H9 (cell line): ENCODE measurements around the gene THSD4. TPM values are rescaled to one million over a fixed set of nuclear protein-coding genes. Genes with fewer than 3 reads are reported as not detected.

Experiments
- DNase-seq: peaks from one replicate; pipeline ENCODE4 v3.0.0-alpha.2; 2017
- H2AFZ ChIP-seq: one replicate; pipeline ENCODE4 v1.6.1; 2013; ENCODE audit warnings: mild to moderate bottlenecking, low read length, control low read depth, moderate library complexity
- H2AK5ac ChIP-seq: 2 replicates; pipeline ENCODE4 v1.6.1; 2013; ENCODE audit warnings: low read length, control low read depth, mixed read lengths; ENCODE audit not compliant: insufficient read length
- H2BK120ac ChIP-seq: one replicate; pipeline ENCODE4 v1.6.1; 2013; ENCODE audit warnings: low read depth, mild to moderate bottlenecking, low read length, control low read depth, inconsistent platforms; ENCODE audit not compliant: poor library complexity, severe bottlenecking
- H2BK12ac ChIP-seq: 2 replicates; pipeline ENCODE4 v1.6.1; 2013; ENCODE audit warnings: low read length, control low read depth, mixed read lengths, low read depth; ENCODE audit not compliant: insufficient read length
- H2BK15ac ChIP-seq: 2 replicates; pipeline ENCODE4 v1.6.1; 2013; ENCODE audit warnings: low read depth, low read length, control low read depth
- H2BK20ac ChIP-seq: one replicate; pipeline ENCODE4 v1.6.1; 2013; ENCODE audit warnings: low read depth, mild to moderate bottlenecking, low read length, control low read depth, inconsistent platforms; ENCODE audit not compliant: poor library complexity, severe bottlenecking
- H2BK5ac ChIP-seq: 2 replicates; pipeline ENCODE4 v1.6.1; 2013; ENCODE audit warnings: low read length, control low read depth, mixed read lengths; ENCODE audit not compliant: insufficient read length
- H3K14ac ChIP-seq: 2 replicates; pipeline ENCODE4 v1.6.1; 2013; ENCODE audit warnings: low read length, control low read depth; ENCODE audit not compliant: insufficient read depth
- H3K18ac ChIP-seq: 2 replicates; pipeline ENCODE4 v1.6.1; 2013; ENCODE audit warnings: low read depth, mild to moderate bottlenecking, mixed read lengths, low read length, control low read depth; ENCODE audit not compliant: insufficient read length
- H3K23ac ChIP-seq: 2 replicates; pipeline ENCODE4 v1.6.1; 2013; ENCODE audit warnings: low read length, control low read depth, mixed read lengths, low read depth; ENCODE audit not compliant: insufficient read length
- H3K23me2 ChIP-seq: 2 replicates; pipeline ENCODE4 v1.6.1; 2013; ENCODE audit warnings: low read depth, mild to moderate bottlenecking, mixed read lengths, low read length, control low read depth; ENCODE audit not compliant: insufficient read length, poor library complexity, severe bottlenecking
- H3K27ac ChIP-seq: 2 replicates; pipeline ENCODE4 v1.5.1; 2013; ENCODE audit warnings: low read length, control low read depth, mixed read lengths, low read depth; ENCODE audit not compliant: insufficient read length
- H3K27me3 ChIP-seq: 2 replicates; pipeline ENCODE4 v1.6.1; 2013; ENCODE audit warnings: low read length, control low read depth, inconsistent platforms; ENCODE audit not compliant: insufficient read depth
- H3K4ac ChIP-seq: 2 replicates; pipeline ENCODE4 v1.6.1; 2013; ENCODE audit warnings: low read depth, mild to moderate bottlenecking, control low read depth, inconsistent platforms, low read length, moderate library complexity
- H3K4me1 ChIP-seq: 2 replicates; pipeline ENCODE4 v1.6.1; 2013; ENCODE audit warnings: low read length, control low read depth, inconsistent platforms; ENCODE audit not compliant: insufficient read depth
- H3K4me2 ChIP-seq: 2 replicates; pipeline ENCODE4 v1.6.1; 2013; ENCODE audit warnings: low read length, control low read depth, mixed read lengths; ENCODE audit not compliant: insufficient read length, insufficient read depth
- H3K56ac ChIP-seq: 2 replicates; pipeline ENCODE4 v1.6.1; 2013; ENCODE audit warnings: low read depth, mild to moderate bottlenecking, mixed read lengths, low read length, control low read depth; ENCODE audit not compliant: insufficient read length
- H3K79me1 ChIP-seq: 2 replicates; pipeline ENCODE4 v1.6.1; 2013; ENCODE audit warnings: low read depth, mild to moderate bottlenecking, moderate library complexity, low read length, control low read depth, inconsistent platforms; ENCODE audit not compliant: insufficient read depth, poor library complexity, severe bottlenecking
- H3K79me2 ChIP-seq: 2 replicates; pipeline ENCODE4 v1.6.1; 2013; ENCODE audit warnings: low read length, control low read depth, inconsistent platforms; ENCODE audit not compliant: insufficient read depth
- H3K9ac ChIP-seq: 2 replicates; pipeline ENCODE4 v1.6.1; 2013; ENCODE audit warnings: low read length, control low read depth, mixed read lengths; ENCODE audit not compliant: insufficient read length; ENCODE audit errors: extremely low read depth
- H3K9me3 ChIP-seq: one replicate; pipeline ENCODE4 v1.6.1; 2013; ENCODE audit warnings: low read depth, low read length, inconsistent platforms; ENCODE audit not compliant: control insufficient read depth
- H3T11ph ChIP-seq: one replicate; pipeline ENCODE4 v1.6.1; 2013; ENCODE audit warnings: mild to moderate bottlenecking, low read length, control low read depth, inconsistent platforms
- H4K20me1 ChIP-seq: one replicate; pipeline ENCODE4 v1.6.1; 2013; ENCODE audit not compliant: control insufficient read depth, insufficient read length, insufficient read depth
- H4K5ac ChIP-seq: 2 replicates; pipeline ENCODE4 v1.6.1; 2013; ENCODE audit warnings: low read depth, mild to moderate bottlenecking, mixed read lengths, low read length, control low read depth; ENCODE audit not compliant: insufficient read length
- H4K8ac ChIP-seq: replicated peaks from 2 replicates; pipeline ENCODE4 v1.6.1; 2013; ENCODE audit warnings: low read length, control low read depth, mixed read lengths, low read depth; ENCODE audit not compliant: insufficient read length
- H4K91ac ChIP-seq: 2 replicates; pipeline ENCODE4 v1.6.1; 2013; ENCODE audit warnings: low read depth, mild to moderate bottlenecking, moderate library complexity, mixed read lengths, low read length, control low read depth; ENCODE audit not compliant: insufficient read length
- H3K27ac Mint-ChIP-seq, 3 experiments: 2 replicates in 2 of 3; 3 replicates in 1 of 3; pipeline ENCODE4 v1.8.0; 2020 to 2021; ENCODE audit warnings: mixed read lengths in 3 of 3, mild to moderate bottlenecking in 1 of 3, moderate library complexity in 1 of 3
- H3K27me3 Mint-ChIP-seq: 2 replicates; pipeline ENCODE4 v1.8.0; 2021; ENCODE audit warnings: low read depth, mild to moderate bottlenecking, moderate library complexity, mixed read lengths
- H3K36me3 Mint-ChIP-seq, 3 experiments: 2 replicates in 2 of 3; 3 replicates in 1 of 3; pipeline ENCODE4 v1.8.0; 2020 to 2021; ENCODE audit warnings: low read depth in 3 of 3, mixed read lengths in 3 of 3; ENCODE audit not compliant: insufficient read depth in 1 of 3
- H3K4me1 Mint-ChIP-seq, 2 experiments: 2 replicates each; pipeline ENCODE4 v1.8.0; 2020; ENCODE audit warnings: mixed read lengths in 2 of 2
- H3K4me3 Mint-ChIP-seq, 2 experiments: 2 replicates in 1 of 2; 3 replicates in 1 of 2; pipeline ENCODE4 v1.8.0; 2020 to 2021; ENCODE audit warnings: mild to moderate bottlenecking in 2 of 2, mixed read lengths in 2 of 2, moderate library complexity in 1 of 2
- H3K9me3 Mint-ChIP-seq, 2 experiments: 2 replicates in 1 of 2; 3 replicates in 1 of 2; pipeline ENCODE4 v1.8.0; 2020; ENCODE audit warnings: mild to moderate bottlenecking in 2 of 2, mixed read lengths in 2 of 2, moderate library complexity in 1 of 2
- WGBS: extraction: QIAGEN DNeasy Blood & Tissue Kit; methylation state at CpG from one replicate; pipeline ENCODE4 v1.1.7; 2013; ENCODE audit warnings: missing lambda C conversion rate, low lambda C conversion rate, mixed read lengths; ENCODE audit not compliant: insufficient read length; ENCODE audit errors: extremely low coverage; 5-methylcytosine and 5-hydroxymethylcytosine counted together
- total RNA-seq: library from RNA; stranded (reverse); gene quantifications from 2 replicates; pipeline ENCODE4 v1.2.1, GENCODE V29; 2021
- TF ChIP-seq, protein P1 (sequence below): fragments of 200-600 bp; sonication (generic); conservative IDR thresholded peaks from 3 replicates; pipeline ENCODE4 v1.8.0; 2021; ENCODE audit warnings: antibody characterized with exemption, mild to moderate bottlenecking

THSD4 gene
- total RNA-seq, 1 experiment from 2014 or later: 5.5 TPM

DNA sequence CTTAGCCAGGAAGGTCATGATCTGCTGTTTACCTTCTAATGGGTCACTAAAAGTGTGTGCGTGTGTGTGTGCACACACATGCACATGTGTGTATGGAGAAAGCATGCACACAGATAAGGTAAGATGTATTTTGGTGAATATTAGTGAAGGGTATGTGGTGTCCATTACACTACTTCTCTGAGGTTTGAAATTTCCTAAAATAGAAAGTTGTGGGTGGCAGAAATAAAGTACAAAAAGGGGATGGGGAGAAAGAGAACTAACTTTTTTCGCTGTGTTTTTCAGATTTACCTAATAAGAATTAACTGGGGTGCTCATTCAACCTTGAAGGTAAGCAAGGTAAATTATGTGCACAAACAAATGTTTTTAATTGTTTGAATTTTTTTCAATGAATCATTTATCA, 670.7 kb downstream of the THSD4 start:
- Histone ChIP-seq H4K91ac (no peak overlapping the region), H3T11ph (no peak overlapping the region), H4K5ac (no peak overlapping the region), H3K23me2 (no peaks in the 10 kb centered on the region), H2BK20ac (no peak overlapping the region), H3K14ac (no peak overlapping the region), H3K4me1 (no peaks in the 10 kb centered on the region), H2AFZ (no peak overlapping the region), H3K23ac (no peak overlapping the region), H3K79me1 (no peaks in the 10 kb centered on the region), H3K27ac (no peak overlapping the region), H4K20me1 (no peaks in the 10 kb centered on the region), H3K4me2 (no peak overlapping the region), H3K27me3 (no peaks in the 10 kb centered on the region), H3K56ac (no peak overlapping the region), H3K18ac (no peak overlapping the region), H4K8ac (no peak overlapping the region), H3K79me2 (no peaks in the 10 kb centered on the region; the same call in 1 of the 2 replicates), H2BK12ac (no peak overlapping the region), H2BK15ac (no peak overlapping the region), H2AK5ac (no peak overlapping the region), H3K9me3 (no peaks in the 10 kb centered on the region), H3K4ac (no peak overlapping the region), H3K9ac (no peak overlapping the region), H2BK120ac (no peak overlapping the region), H2BK5ac (no peak overlapping the region)
- H3K4me1 Mint-ChIP-seq: no peaks in the 10 kb centered on the region
- H3K27ac Mint-ChIP-seq: no peak overlapping the region
- DNase-seq: no peak
- WGBS: no CpG with 5 or more reads among the region's 2 CpGs
- H3K9me3 Mint-ChIP-seq: no peaks in the 10 kb centered on the region
- no peak overlapping the region for H3K4me3 Mint-ChIP-seq
- H3K27me3 Mint-ChIP-seq: peaks cover 3% of the 10 kb centered on the region
- TF ChIP-seq, protein P1, sequence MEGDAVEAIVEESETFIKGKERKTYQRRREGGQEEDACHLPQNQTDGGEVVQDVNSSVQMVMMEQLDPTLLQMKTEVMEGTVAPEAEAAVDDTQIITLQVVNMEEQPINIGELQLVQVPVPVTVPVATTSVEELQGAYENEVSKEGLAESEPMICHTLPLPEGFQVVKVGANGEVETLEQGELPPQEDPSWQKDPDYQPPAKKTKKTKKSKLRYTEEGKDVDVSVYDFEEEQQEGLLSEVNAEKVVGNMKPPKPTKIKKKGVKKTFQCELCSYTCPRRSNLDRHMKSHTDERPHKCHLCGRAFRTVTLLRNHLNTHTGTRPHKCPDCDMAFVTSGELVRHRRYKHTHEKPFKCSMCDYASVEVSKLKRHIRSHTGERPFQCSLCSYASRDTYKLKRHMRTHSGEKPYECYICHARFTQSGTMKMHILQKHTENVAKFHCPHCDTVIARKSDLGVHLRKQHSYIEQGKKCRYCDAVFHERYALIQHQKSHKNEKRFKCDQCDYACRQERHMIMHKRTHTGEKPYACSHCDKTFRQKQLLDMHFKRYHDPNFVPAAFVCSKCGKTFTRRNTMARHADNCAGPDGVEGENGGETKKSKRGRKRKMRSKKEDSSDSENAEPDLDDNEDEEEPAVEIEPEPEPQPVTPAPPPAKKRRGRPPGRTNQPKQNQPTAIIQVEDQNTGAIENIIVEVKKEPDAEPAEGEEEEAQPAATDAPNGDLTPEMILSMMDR: no peak
- no peaks in the 10 kb centered on the region; a peak in 1 of 7 replicates for H3K36me3 Mint-ChIP-seq
